ENCODE results near the gene PRXL2A.

The PRXL2A gene

DNA sequence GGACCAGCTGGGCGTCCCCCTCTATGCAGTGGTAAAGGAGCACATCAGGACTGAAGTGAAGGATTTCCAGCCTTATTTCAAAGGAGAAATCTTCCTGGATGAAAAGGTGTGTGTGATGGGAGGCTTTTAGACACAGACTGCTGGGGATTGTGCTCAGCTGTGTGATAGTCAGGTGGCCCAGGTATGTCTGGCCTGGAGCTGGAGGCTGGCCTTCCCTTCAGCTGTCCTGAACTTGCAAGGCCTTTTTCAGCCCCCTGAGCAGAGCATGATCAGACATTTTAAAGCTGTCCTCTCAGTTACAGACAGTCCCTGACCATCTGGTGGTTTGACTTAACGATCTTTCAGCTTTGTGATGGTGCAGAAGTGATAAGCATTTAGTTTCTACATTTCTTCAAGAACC lies 17.6 kb downstream of the PRXL2A start:
- TF ChIP-seq, protein P1, sequence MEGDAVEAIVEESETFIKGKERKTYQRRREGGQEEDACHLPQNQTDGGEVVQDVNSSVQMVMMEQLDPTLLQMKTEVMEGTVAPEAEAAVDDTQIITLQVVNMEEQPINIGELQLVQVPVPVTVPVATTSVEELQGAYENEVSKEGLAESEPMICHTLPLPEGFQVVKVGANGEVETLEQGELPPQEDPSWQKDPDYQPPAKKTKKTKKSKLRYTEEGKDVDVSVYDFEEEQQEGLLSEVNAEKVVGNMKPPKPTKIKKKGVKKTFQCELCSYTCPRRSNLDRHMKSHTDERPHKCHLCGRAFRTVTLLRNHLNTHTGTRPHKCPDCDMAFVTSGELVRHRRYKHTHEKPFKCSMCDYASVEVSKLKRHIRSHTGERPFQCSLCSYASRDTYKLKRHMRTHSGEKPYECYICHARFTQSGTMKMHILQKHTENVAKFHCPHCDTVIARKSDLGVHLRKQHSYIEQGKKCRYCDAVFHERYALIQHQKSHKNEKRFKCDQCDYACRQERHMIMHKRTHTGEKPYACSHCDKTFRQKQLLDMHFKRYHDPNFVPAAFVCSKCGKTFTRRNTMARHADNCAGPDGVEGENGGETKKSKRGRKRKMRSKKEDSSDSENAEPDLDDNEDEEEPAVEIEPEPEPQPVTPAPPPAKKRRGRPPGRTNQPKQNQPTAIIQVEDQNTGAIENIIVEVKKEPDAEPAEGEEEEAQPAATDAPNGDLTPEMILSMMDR (IDR thresholded peaks at IDR 0.05), result no peak
- Histone ChIP-seq H3K4me1 (ENCODE audit: control insufficient read depth in 1 of 2, insufficient read depth in 1 of 2, low read depth in 1 of 2, low read length in 1 of 2) (peaks cover 0 to 8% of the 10 kb centered on the region in 2 experiments), H3K27me3 (no peaks in the 10 kb centered on the region), H3K9me3 (no peaks in the 10 kb centered on the region), H3K4me3 (ENCODE audit: low read depth in 1 of 2, low read length in 1 of 2) (no peak overlapping the region), H3K36me3 (no peaks in the 10 kb centered on the region), H3K27ac (no peak overlapping the region)

DNA sequence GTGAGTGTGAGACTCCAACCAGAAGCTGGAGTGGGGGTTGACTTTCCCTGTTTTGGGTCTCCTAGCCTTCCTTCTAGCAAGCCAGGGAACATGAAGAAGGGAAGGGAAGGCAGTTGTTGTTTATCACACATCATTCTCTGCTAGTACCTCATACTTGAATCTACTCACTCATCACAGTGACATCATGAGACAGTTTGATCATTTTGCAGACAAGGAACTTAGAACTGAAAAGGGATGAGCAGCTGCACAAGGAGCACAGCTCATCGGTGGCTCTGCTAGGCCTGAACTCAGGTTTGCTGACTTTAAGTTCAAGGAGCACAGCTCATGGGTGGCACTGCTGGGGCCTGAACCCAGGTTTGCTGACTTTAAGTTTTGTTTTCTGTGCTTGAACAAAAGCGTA lies 19.2 kb downstream of the PRXL2A start:
- no peak overlapping the region for H3K27ac ChIP-seq
- no peaks in the 10 kb centered on the region for H3K9me3 ChIP-seq
- H3K4me3 ChIP-seq (ENCODE audit: low read depth in 1 of 2, low read length in 1 of 2), result no peak overlapping the region
- TF ChIP-seq, protein P1 (IDR thresholded peaks at IDR 0.05), result no peak
- H3K36me3 ChIP-seq, result no peaks in the 10 kb centered on the region
- no peaks in the 10 kb centered on the region for H3K27me3 ChIP-seq
- H3K4me1 ChIP-seq (ENCODE audit: control insufficient read depth in 1 of 2, insufficient read depth in 1 of 2, low read depth in 1 of 2, low read length in 1 of 2), result no peaks in the 10 kb centered on the region

DNA sequence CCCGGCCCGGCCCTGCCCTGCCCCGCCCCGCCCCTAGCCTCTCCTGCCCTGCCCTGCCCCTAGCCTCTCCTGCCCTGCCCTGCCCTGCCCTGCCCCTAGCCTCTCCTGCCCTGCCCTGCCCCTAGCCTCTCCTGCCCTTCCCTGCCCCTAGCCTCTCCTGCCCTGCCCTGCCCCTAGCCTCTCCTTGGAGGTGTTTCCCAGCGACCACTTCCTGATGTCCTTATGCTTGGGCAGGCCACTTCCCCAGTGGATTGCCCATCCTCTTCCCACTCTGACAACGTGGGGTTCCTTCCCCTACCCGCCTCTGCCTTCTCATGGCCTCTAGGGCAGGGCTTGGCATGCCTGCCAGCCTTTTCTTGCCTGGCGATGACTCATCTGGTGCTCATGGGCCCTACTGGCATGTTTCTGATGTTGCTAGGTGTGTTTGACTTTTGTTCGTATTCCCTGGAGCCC lies 21.2 kb downstream of the PRXL2A start:
- H3K27me3 ChIP-seq, result no peaks in the 10 kb centered on the region
- no peaks in the 10 kb centered on the region for H3K4me1 ChIP-seq (ENCODE audit: control insufficient read depth in 1 of 2, insufficient read depth in 1 of 2, low read depth in 1 of 2, low read length in 1 of 2)
- no peaks in the 10 kb centered on the region for H3K9me3 ChIP-seq
- H3K27ac ChIP-seq, result no peak overlapping the region
- TF ChIP-seq, protein P1 (IDR thresholded peaks at IDR 0.05), result no peak
- H3K4me3 ChIP-seq (ENCODE audit: low read depth in 1 of 2, low read length in 1 of 2), result no peak overlapping the region
- H3K36me3 ChIP-seq, result no peaks in the 10 kb centered on the region

DNA sequence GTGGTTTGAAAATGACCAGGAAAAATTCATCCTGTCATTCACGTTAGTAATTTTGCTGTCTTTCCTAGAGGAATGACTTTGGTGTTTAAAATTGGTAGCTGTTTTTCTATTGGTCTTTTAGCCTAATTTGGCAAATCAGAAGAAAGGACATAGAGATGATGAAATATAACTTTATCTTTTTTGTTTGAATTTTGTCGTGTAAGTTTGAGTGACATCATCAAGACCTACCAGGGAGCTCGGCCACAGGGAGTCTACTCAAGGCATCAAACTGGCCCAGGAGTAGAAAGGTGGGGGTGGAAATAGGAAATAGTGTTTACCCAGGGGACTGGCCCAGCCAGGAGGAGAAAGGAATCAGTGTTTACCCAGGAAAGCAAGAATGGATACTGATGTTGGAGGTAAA lies 24.8 kb downstream of the PRXL2A start:
- H3K9me3 ChIP-seq, result no peaks in the 10 kb centered on the region
- H3K27ac ChIP-seq, result no peak overlapping the region
- H3K4me1 ChIP-seq (ENCODE audit: control insufficient read depth in 1 of 2, insufficient read depth in 1 of 2, low read depth in 1 of 2, low read length in 1 of 2), result no peaks in the 10 kb centered on the region
- H3K36me3 ChIP-seq, result no peaks in the 10 kb centered on the region
- TF ChIP-seq, protein P1 (IDR thresholded peaks at IDR 0.05), result no peak
- peaks cover 4% of the 10 kb centered on the region for H3K27me3 ChIP-seq
- no peak overlapping the region for H3K4me3 ChIP-seq (ENCODE audit: low read depth in 1 of 2, low read length in 1 of 2)

DNA sequence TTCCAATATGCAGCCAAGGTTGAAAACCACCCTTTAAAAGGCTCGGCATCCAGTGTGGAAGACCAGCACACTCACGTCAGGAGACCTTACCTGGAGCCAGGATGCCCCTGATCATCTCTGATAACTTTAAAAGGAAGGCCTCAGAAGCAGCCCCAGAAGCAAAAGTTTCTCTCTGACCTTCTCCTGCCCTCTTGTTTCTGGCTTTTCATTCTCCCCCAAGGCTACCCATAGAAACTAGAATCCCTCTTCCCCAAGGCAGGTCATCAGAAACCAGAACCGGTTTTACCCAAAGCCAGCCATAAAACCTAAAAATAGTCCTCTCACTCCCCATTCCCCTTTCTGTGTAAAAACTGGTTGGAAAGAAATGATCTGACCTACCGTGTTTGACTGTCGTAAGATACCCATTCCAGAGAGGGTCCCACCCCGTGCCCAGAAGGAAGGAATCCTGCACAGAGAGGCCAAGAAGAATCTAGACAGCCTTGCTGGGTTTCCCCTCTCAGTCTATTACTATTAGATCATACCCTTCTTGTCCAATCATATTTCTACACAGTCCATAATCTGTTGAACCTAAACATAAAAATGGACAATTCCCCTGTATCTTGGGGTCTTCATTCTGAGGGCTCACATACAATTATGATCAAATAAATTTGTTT lies 28.2 kb downstream of the PRXL2A start:
- TF ChIP-seq, protein P1 (IDR thresholded peaks at IDR 0.05), result no peak
- Histone ChIP-seq H3K4me1 (ENCODE audit: control insufficient read depth in 1 of 2, insufficient read depth in 1 of 2, low read depth in 1 of 2, low read length in 1 of 2) (no peaks in the 10 kb centered on the region), H3K9me3 (no peaks in the 10 kb centered on the region), H3K27ac (no peak overlapping the region), H3K36me3 (no peaks in the 10 kb centered on the region), H3K27me3 (peaks cover 4% of the 10 kb centered on the region), H3K4me3 (ENCODE audit: low read depth in 1 of 2, low read length in 1 of 2) (no peak overlapping the region)
